ENCODE measurements around the gene EVA1B. TPM values are rescaled to one million over a fixed set of nuclear protein-coding genes. Genes with fewer than 3 reads are reported as not detected.

The EVA1B gene
- total and polyA plus RNA-seq, 10 of the 15 experiments (the other 5 are each of a cell fraction or from before 2014, with no cell fraction given): 0.15 to 6.4 (median 3.0) TPM; not detected in 2

DNA sequence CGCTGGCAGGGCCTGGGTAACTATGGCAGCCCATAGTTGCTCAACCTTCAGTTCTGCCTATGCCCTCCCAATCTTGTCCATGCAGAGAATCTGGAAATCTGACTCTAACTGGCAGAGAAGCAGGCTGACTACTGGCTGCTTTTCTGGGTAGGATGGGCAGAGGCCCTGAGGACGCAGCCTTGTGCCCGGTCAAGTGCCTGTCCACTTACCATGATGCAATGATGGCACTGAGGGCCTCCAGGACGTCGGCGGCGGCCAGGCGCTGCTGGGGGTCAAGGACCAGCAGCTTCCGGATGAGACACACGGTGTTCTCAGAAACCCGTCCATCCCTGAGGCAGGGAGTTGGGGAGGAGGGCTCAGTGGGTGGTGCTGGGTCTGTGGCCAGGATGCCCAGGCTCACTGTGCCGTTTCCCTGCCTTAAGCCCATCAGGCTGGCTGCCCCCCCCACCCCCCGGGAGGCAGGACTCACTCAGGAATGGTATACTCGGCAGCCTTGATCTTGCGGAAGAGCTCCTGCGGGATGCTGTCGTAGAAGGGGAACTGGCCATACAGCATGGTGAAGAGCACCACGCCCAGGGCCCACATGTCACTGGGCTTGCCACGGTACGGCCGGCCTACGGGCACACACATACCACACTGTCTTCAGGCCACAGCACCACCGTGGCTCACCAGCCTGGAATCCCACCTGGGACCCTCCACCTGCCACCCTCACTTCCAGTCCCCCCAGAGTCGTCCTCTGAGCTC, 20.4 kb upstream of the EVA1B start:
- CTCF ChIA-PET: interaction anchor here (0.6 to 13.5 kb wide), 12 partner anchors 10 to 117 kb away, joined by 3 to 157 read pairs (median 6); partner anchors contain the start of gene SH3D21
- Histone ChIP-seq H3K9ac (ENCODE audit: control insufficient read depth, insufficient read depth, low read length) (no peak overlapping the region), H3K36me3 (ENCODE audit: control insufficient read depth in 2 of 2, insufficient read depth in 2 of 2, low read length in 1 of 2) (peaks cover 15 to 18% of the 10 kb centered on the region in 2 experiments; a peak in 3 of 4 replicates), H2AFZ (ENCODE audit: control insufficient read depth, low read depth, low read length) (no peak overlapping the region), H3K27ac (ENCODE audit: control insufficient read depth, insufficient read depth) (no peak overlapping the region), H3K9me3 (replicated peaks; ENCODE audit: control insufficient read depth, insufficient read depth, low read length) (no peaks in the 10 kb centered on the region), H3K4me1 (ENCODE audit: control insufficient read depth, insufficient read depth, low read length) (peaks cover 7% of the 10 kb centered on the region), H4K20me1 (ENCODE audit: control insufficient read depth, insufficient read depth) (no peaks in the 10 kb centered on the region), H3K4me3 (no peak overlapping the region), H3K79me2 (ENCODE audit: control insufficient read depth, insufficient read depth, low read length) (no peaks in the 10 kb centered on the region; the same call in 1 of the 2 replicates), H3K27me3 (replicated peaks in 1 of 2; ENCODE audit: control insufficient read depth in 2 of 2, insufficient read depth in 2 of 2, low read length in 1 of 2) (no peaks in the 10 kb centered on the region), H3K4me2 (ENCODE audit: control insufficient read depth, insufficient read depth) (no peak overlapping the region)
- RAD21 ChIA-PET (ENCODE audit: unreplicated experiment): interaction anchor here (0.6 to 2.3 kb wide), 5 partner anchors 25 to 79 kb away, joined by 3 to 37 read pairs (median 15); no protein-coding TSS in a partner anchor
- in situ Hi-C loops (cut with MboI): no loop called here
- no peak for ATAC-seq
- WGBS (ENCODE audit: insufficient coverage, insufficient replicate concordance, low lambda C conversion rate, missing lambda C conversion rate): 93% methylated on average over 24 of the region's 24 CpGs
- no TSS peak for BruUV-seq (replicated peaks)
- no peak for DNase-seq (ENCODE audit: low read depth, low spot score)
- no peak for FAIRE-seq
- SMC1A ChIA-PET (ENCODE audit: uncharacterized antibody, unreplicated experiment): interaction anchor here (2.0 to 2.8 kb wide), 3 partner anchors 24 to 78 kb away, joined by 15 to 36 read pairs (median 16); no protein-coding TSS in a partner anchor
- TF ChIP-seq NFYA (IDR thresholded peaks at IDR 0.05; ENCODE audit: borderline replicate concordance, low read depth, low read length) (no peak), CHD1 (IDR thresholded peaks at IDR 0.05; ENCODE audit: low read depth, low read length) (no peak), KAT2A (conservative IDR thresholded peaks at IDR 0.05; ENCODE audit: control insufficient read depth, low read depth, low read length) (no peak)
- TF ChIP-seq, protein P1, sequence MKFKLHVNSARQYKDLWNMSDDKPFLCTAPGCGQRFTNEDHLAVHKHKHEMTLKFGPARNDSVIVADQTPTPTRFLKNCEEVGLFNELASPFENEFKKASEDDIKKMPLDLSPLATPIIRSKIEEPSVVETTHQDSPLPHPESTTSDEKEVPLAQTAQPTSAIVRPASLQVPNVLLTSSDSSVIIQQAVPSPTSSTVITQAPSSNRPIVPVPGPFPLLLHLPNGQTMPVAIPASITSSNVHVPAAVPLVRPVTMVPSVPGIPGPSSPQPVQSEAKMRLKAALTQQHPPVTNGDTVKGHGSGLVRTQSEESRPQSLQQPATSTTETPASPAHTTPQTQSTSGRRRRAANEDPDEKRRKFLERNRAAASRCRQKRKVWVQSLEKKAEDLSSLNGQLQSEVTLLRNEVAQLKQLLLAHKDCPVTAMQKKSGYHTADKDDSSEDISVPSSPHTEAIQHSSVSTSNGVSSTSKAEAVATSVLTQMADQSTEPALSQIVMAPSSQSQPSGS (IDR thresholded peaks at IDR 0.05; ENCODE audit: low read length): no peak
- TF ChIP-seq, protein P2, sequence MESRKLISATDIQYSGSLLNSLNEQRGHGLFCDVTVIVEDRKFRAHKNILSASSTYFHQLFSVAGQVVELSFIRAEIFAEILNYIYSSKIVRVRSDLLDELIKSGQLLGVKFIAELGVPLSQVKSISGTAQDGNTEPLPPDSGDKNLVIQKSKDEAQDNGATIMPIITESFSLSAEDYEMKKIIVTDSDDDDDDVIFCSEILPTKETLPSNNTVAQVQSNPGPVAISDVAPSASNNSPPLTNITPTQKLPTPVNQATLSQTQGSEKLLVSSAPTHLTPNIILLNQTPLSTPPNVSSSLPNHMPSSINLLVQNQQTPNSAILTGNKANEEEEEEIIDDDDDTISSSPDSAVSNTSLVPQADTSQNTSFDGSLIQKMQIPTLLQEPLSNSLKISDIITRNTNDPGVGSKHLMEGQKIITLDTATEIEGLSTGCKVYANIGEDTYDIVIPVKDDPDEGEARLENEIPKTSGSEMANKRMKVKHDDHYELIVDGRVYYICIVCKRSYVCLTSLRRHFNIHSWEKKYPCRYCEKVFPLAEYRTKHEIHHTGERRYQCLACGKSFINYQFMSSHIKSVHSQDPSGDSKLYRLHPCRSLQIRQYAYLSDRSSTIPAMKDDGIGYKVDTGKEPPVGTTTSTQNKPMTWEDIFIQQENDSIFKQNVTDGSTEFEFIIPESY (IDR thresholded peaks at IDR 0.05): no peak
- POLR2A ChIA-PET: interaction anchor here (0.5 to 1.0 kb wide), 2 partner anchors 42 to 807 kb away, joined by 3 to 4 read pairs; no protein-coding TSS in a partner anchor
- intact Hi-C loops (cut with micrococcal nuclease; ENCODE audit: unreplicated experiment): no loop called here

Measured in GM12878 (cell line).